ENCODE results near the gene SLC12A3.

Gene SLC12A3

GRCh38 chr16:56885446-56886162 is 20.6 kb downstream of the SLC12A3 start:
- Histone ChIP-seq H3K79me2 (no peaks in the 10 kb centered on the region), H3K27me3 (ENCODE audit: control insufficient read depth, insufficient read depth, low read length) (no peaks in the 10 kb centered on the region), H3K36me3 (ENCODE audit: control insufficient read depth, insufficient read depth, low read length) (no peaks in the 10 kb centered on the region), H3K9me3 (ENCODE audit: control insufficient read depth, low read length) (no peaks in the 10 kb centered on the region), H3K4me3 (ENCODE audit: low read depth, low read length) (no peak overlapping the region), H3K4me1 (no peaks in the 10 kb centered on the region), H3K4me2 (ENCODE audit: low read length) (no peak overlapping the region), H3K27ac (no peak overlapping the region), H3K9ac (no peak overlapping the region), H2AFZ (no peak overlapping the region)
- TF ChIP-seq, protein P1, sequence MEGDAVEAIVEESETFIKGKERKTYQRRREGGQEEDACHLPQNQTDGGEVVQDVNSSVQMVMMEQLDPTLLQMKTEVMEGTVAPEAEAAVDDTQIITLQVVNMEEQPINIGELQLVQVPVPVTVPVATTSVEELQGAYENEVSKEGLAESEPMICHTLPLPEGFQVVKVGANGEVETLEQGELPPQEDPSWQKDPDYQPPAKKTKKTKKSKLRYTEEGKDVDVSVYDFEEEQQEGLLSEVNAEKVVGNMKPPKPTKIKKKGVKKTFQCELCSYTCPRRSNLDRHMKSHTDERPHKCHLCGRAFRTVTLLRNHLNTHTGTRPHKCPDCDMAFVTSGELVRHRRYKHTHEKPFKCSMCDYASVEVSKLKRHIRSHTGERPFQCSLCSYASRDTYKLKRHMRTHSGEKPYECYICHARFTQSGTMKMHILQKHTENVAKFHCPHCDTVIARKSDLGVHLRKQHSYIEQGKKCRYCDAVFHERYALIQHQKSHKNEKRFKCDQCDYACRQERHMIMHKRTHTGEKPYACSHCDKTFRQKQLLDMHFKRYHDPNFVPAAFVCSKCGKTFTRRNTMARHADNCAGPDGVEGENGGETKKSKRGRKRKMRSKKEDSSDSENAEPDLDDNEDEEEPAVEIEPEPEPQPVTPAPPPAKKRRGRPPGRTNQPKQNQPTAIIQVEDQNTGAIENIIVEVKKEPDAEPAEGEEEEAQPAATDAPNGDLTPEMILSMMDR (IDR thresholded peaks at IDR 0.05) = no peak

DNA sequence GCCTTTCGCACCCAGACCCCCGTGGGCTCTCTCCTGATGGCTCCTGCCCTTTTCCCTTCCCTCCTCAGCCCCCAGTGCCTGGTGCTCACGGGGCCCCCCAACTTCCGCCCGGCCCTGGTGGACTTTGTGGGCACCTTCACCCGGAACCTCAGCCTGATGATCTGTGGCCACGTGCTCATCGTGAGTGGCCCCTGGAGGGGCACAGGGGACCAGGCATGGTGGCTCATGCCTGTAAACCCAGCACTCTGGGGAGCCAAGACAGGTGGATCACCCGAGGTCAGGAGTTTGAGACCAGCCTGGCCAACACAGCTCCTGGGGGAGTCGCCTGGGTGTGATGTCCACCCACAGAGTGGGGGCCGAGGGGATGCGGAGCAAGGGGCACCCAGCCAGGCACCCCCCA is 21.3 kb downstream of the SLC12A3 start:
- Histone ChIP-seq H3K4me3 (ENCODE audit: low read depth, low read length) (no peak overlapping the region), H3K79me2 (no peaks in the 10 kb centered on the region), H3K9me3 (ENCODE audit: control insufficient read depth, low read length) (no peaks in the 10 kb centered on the region), H2AFZ (no peak overlapping the region), H3K9ac (no peak overlapping the region), H3K4me2 (ENCODE audit: low read length) (no peak overlapping the region), H3K27me3 (ENCODE audit: control insufficient read depth, insufficient read depth, low read length) (no peaks in the 10 kb centered on the region), H3K27ac (no peak overlapping the region), H3K4me1 (no peaks in the 10 kb centered on the region), H3K36me3 (ENCODE audit: control insufficient read depth, insufficient read depth, low read length) (no peaks in the 10 kb centered on the region)
- TF ChIP-seq, protein P1 (IDR thresholded peaks at IDR 0.05) = no peak

- H3K36me3 ChIP-seq (ENCODE audit: control insufficient read depth, insufficient read depth, low read length) = no peaks in the 10 kb centered on the region
- H3K27me3 ChIP-seq (ENCODE audit: control insufficient read depth, insufficient read depth, low read length) = no peaks in the 10 kb centered on the region
- no peak overlapping the region for H3K4me3 ChIP-seq (ENCODE audit: low read depth, low read length)
- no peak overlapping the region for H3K9ac ChIP-seq
- H3K79me2 ChIP-seq = no peaks in the 10 kb centered on the region
- no peaks in the 10 kb centered on the region for H3K9me3 ChIP-seq (ENCODE audit: control insufficient read depth, low read length)
- H3K4me1 ChIP-seq = no peaks in the 10 kb centered on the region
- TF ChIP-seq, protein P1 (IDR thresholded peaks at IDR 0.05) = no peak
- no peak overlapping the region for H3K4me2 ChIP-seq (ENCODE audit: low read length)
- no peak overlapping the region for H3K27ac ChIP-seq
- no peak overlapping the region for H2AFZ ChIP-seq
Observed at GRCh38 chr16:56886826-56887225, 21.8 kb downstream of the SLC12A3 start.

DNA sequence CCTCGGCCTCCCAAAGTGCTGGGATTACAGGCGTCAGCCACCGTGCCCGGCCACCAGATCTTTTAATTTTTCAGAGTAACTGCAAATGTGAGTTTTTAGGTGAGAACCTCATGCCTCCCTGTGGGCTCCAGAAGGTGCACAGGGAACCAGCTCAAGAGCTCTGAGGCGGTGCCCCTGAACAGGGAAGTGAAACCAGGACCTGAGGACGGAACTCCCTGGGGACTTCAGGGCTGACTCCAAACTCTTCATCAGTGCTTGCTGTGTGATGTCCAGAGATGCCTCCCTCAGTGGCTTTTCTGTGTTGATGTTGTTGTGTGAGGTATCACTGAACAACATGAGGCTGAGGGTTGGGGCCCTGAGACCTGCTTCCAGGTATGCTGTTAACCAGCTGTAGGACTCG is 23.8 kb downstream of the SLC12A3 start:
- no peak overlapping the region for H2AFZ ChIP-seq
- H3K4me2 ChIP-seq (ENCODE audit: low read length) = no peak overlapping the region
- no peaks in the 10 kb centered on the region for H3K36me3 ChIP-seq (ENCODE audit: control insufficient read depth, insufficient read depth, low read length)
- H3K9ac ChIP-seq = no peak overlapping the region
- no peaks in the 10 kb centered on the region for H3K9me3 ChIP-seq (ENCODE audit: control insufficient read depth, low read length)
- TF ChIP-seq, protein P1 (IDR thresholded peaks at IDR 0.05) = no peak
- no peaks in the 10 kb centered on the region for H3K27me3 ChIP-seq (ENCODE audit: control insufficient read depth, insufficient read depth, low read length)
- no peak overlapping the region for H3K27ac ChIP-seq
- no peaks in the 10 kb centered on the region for H3K79me2 ChIP-seq
- no peak overlapping the region for H3K4me3 ChIP-seq (ENCODE audit: low read depth, low read length)
- no peaks in the 10 kb centered on the region for H3K4me1 ChIP-seq

DNA sequence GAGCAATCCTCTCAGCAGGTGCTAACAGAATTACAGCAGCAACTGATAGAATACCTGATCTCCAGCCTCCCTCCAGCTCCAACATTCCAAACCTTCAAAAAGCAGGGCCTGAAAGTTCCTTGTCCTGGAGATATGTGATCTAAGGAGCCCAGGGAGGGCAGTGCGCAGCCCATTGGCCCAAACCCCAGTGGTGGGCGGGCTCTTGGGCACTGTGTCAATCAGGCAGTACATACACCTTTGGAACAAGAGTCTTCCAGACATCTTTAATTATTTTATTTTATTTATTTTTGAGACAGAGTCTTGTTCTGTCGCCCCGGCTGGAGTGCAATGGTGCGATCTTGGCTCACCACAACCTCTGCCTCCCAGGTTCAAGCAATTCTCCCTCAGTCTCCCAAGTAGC is 24.2 kb downstream of the SLC12A3 start:
- H3K79me2 ChIP-seq = no peaks in the 10 kb centered on the region
- TF ChIP-seq, protein P1 (IDR thresholded peaks at IDR 0.05) = no peak
- no peaks in the 10 kb centered on the region for H3K27me3 ChIP-seq (ENCODE audit: control insufficient read depth, insufficient read depth, low read length)
- H3K27ac ChIP-seq = no peak overlapping the region
- H3K9me3 ChIP-seq (ENCODE audit: control insufficient read depth, low read length) = no peaks in the 10 kb centered on the region
- H3K4me1 ChIP-seq = no peaks in the 10 kb centered on the region
- no peak overlapping the region for H3K9ac ChIP-seq
- no peak overlapping the region for H2AFZ ChIP-seq
- no peak overlapping the region for H3K4me2 ChIP-seq (ENCODE audit: low read length)
- H3K36me3 ChIP-seq (ENCODE audit: control insufficient read depth, insufficient read depth, low read length) = no peaks in the 10 kb centered on the region
- H3K4me3 ChIP-seq (ENCODE audit: low read depth, low read length) = no peak overlapping the region

All from parathyroid adenoma (tissue), 2 donors.